ENCODE data around the gene SP8.

SP8 gene

DNA sequence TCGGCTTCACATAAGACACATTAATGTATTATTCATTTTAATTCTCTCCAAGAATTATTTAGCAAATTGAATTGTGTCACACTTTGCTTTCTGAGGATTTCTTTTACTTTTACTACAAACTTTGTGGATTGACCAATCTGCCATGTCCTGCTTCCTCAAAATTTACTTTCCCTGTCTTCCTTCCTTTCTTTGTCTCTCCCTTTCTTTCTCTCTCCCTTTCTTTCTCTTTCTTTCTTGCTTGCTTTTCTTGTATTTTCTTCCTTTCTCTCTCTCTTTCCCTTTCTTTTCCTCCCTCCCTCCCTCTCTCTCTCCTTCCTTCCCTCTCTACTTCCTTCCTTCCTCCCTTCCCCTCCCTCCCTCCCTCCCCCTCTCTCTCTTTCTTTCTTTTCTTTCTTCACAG is 37.8 kb downstream of the SP8 start:
- DNase-seq = no peak

DNA sequence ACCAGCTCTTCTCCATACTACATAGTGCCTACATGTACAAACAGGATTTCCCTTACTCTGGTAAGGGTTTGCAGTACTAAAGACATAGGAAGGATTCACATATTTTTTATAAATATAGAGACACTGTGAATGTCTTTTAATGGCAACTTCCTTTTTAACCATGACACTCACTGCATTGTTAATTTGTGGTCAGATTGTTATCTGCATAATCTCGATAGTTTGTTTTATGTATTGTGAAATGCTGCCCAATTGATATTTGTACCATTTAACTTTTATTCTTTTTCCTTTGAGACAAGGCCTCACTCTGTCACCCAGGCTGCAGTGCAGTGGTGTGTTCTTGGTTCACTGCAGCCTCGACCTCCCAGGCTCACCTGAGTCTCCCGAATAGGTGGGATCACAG is 39.7 kb downstream of the SP8 start:
- DNase-seq = no peak

DNA sequence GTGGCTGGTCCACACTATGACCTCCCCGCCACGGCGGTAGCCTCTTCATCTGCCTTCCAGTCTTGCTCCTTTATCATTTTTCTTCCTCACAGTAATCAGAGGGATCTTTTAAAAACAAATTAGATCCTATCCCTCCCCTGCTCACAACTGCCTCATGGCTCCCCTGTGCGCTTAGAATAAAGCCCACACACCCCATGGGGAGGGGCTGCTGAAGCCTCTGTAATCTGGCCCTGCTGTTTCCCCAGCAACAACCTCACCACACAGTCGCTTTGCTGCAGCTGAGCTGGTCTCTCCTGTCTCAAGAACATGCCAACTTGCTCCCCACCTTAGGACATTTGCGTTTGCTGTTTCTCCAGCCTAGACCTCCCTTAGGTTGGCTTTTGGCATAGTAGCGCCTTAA is 41.0 kb downstream of the SP8 start:
- DNase-seq = no peak

DNA sequence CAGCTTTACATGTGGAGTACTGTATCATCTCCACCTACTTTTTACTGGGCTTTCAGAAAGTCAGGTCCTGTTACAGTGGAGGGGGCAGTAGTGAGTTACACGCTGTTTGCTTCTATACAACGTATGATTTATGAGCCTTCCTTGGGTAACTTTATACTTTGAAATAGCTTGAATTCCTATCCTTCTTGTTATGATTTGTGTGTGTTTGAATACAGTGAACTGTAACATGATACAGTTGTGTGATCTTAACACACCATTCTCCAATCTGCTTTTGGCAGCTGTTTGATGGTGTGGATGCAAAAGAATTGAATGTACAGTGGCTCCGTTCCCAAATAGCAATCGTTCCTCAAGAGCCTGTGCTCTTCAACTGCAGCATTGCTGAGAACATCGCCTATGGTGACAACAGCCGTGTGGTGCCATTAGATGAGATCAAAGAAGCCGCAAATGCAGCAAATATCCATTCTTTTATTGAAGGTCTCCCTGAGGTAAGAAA is 41.7 kb downstream of the SP8 start:
- DNase-seq = no peak

DNA sequence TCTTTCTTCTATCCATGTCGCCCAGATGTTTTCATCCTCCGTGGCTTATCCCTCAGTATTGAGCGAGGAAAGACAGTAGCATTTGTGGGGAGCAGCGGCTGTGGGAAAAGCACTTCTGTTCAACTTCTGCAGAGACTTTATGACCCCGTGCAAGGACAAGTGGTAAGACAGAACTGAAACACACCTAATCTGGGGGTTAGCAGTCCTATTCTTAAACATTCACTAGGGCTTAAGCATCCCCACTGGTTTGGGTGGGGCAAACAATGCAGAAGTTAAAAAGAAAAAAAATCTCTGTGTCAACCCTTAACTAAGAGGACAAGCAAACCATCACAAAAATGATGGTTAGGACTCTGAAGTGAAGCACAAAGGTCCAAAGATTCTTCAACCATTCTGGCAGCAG is 43.8 kb downstream of the SP8 start:
- DNase-seq = no peak

DNA sequence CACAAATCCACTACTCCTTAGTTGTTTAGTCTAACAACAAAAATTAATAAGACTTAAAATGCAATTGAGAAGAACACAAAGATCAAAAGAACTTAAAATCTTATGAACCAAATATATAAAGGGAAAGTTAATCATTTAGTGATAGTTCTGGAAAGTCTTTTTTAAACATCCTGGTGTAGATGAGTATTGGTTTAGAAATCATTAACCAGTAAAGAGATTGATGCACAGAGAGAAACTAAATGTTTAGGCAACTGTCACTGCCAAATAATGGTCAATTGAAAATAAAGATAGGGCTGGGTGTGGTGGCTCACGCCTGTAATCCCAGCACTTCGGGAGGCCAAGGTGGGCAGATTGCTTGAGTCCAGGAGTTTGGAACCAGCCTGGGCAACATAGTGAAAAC is 44.9 kb downstream of the SP8 start:
- DNase-seq = no peak

DNA sequence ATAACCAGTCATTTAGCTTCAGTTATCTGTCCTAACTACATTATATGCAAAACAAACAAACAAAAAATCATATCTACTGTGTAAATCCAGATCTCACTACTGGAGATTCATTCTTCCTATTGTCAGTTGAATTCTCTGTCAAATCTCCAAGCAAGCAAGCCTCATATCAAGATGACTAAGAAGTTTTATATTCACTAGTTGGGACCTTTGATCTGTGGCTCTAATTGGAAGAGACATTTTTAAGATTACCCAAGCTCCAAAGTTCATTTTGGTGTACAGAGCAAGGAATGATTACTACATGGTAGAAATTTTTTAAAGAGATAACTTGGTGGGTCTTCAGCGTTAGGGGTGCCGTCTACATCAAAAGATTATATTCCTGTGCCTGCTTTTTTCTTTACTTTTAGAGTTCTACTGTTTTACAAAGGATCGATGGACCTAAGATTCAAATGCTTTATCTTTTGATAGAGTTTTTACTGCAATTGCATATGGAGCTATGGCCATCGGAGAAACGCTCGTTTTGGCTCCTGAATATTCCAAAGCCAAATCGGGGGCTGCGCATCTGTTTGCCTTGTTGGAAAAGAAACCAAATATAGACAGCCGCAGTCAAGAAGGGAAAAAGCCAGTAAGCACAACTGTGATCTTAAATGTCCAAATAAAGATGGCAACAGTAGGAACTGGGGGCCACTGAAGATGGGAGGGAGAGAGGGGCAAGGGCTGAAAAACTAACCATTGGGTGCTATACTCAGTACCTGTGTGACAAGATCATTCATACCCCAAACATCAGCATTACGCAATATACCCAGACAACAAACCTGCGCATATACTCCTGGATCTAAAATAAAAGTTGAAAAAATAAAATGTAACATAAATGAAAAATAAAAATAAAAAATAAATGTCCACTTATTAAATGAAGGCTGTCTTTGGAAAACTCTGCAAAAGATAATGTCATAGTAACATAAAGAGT is 47.9 kb downstream of the SP8 start:
- DNase-seq = no peak

DNA sequence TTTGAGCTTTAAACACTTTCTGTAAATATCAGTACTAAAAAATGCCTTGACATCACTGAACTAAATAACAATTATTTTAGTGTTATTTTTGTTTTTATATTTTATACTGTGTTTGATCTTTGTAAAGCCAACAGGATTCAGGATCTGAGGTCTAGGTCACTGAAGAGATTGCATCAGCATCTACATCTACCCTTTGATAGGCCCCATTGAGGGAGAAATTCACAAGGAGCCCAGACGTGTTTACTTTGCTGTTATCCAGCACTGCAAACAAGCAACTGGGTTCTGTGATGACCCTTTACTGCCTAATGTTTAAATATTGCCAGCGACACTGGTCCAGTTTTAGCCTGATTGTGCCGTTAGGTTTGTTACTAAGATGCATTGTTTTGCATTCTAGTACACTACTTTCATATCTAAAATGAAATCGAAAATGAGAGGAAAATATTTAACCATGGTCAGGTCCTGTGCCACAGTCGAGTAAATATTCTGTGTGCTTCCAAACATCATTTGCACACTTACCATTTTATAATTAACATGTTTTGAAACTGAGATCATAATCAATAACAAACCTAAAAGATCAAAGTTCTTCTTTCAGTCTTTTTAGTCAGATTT is 48.7 kb downstream of the SP8 start:
- no peak for DNase-seq

DNA sequence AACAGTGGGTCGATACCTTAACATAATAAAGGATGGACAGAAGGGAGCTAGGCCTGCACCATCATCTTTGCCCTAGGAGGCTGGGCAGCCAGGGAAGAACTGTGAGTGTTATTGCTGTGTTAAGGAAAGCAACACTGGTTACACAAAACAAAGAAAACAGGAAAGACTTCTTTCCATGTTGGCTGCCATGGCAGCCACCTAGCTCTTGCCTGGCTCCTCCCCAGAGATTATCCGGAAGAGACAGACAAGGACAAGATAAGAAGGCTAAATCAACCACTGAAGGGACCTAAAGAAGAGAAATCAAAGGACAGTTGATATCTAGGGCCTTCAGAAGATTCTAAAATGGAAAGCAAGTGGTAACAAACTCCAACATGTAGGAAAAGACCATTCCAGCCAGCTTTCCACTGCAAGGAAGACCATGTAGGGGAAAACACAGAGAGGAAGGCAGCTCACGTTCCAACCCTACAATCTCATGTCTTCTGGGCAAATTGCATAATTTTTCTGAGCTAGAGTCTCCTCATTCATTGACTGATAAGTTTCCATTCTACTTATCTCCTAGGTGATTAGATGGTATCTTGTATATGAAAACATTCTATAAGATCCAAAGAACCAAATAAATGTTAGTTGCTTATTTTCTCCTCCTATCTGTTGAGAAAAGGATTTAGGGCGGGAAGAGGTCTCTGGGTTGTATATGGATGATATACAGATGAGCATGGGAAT is 51.2 kb downstream of the SP8 start:
- no peak for DNase-seq

Data from hippocampal formation (tissue), 2 donors.